NT2/D1 (cell line): ENCODE results near the gene DCHS1.

Experiments
- SUZ12 ChIP-seq: IDR thresholded peaks from 2 replicates; pipeline ENCODE4 v1.6.1; 2011; ENCODE audit not compliant: insufficient read length, insufficient read depth; ENCODE audit errors: extremely low read depth
- YY1 ChIP-seq: IDR thresholded peaks from 2 replicates; pipeline ENCODE4 v1.6.1; 2011; ENCODE audit not compliant: insufficient read length, insufficient read depth

DNA sequence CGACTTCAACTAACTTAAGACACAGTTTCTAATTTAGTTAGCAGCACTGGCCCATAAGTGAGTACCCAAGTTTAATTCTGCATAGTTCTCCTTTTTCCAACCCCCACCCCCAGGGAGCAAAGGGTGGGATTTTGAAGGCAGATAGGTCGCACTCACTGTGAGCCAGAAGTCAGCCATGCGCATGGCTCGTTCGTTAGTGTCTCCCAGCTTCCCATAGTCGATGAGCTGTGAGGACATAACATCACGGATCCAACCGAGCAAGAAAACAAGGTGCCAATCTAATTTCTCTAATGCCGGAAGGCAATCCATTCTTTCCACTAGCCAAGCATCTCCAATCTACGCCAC lies 27.0 kb upstream of the DCHS1 start:
- TF ChIP-seq YY1: no peak
- no peak for TF ChIP-seq SUZ12
